HuH-7 (cell line): ENCODE data around the gene ZNF112.

Source experiments
- DNase-seq: peaks from one replicate; pipeline ENCODE4 v3.0.0; 2011; ENCODE audit warnings: low spot score

Gene ZNF112

GRCh38 chr19:44280916-44281315, 75.6 kb downstream of the ZNF112 start:
- DNase-seq: no peak

- no peak for DNase-seq
Observed at GRCh38 chr19:44278181-44278690, 78.2 kb downstream of the ZNF112 start.

- no peak for DNase-seq
Observed at GRCh38 chr19:44277331-44277730, 79.1 kb downstream of the ZNF112 start.
